Memory B cell (primary cell): ENCODE data around the gene AGMAT.
A peak's percentile ranks its signal among the peaks of the same experiment; 100 is the strongest.

Source experiments
- ATAC-seq: fragments of 150-1000 bp; cut with Tn5 transposase; 2 replicates; pipeline ENCODE4 v1.10.0; 2021; ENCODE audit warnings: low read depth, mild to moderate bottlenecking, moderate library complexity
- DNase-seq, 2 donors: peaks; one replicate each; pipeline ENCODE4 v3.0.0; 2022; ENCODE audit warnings: low spot score in 2 of 2
- H3K27ac Mint-ChIP-seq: one replicate; pipeline ENCODE4 v1.8.0; 2022; ENCODE audit warnings: mild to moderate bottlenecking, moderate library complexity, mixed read lengths
- H3K27me3 Mint-ChIP-seq: one replicate; pipeline ENCODE4 v1.8.0; 2022; ENCODE audit warnings: mixed read lengths
- H3K36me3 Mint-ChIP-seq: one replicate; pipeline ENCODE4 v1.8.0; 2022; ENCODE audit warnings: mild to moderate bottlenecking, mixed read lengths
- H3K4me1 Mint-ChIP-seq: one replicate; pipeline ENCODE4 v1.8.0; 2022; ENCODE audit warnings: mixed read lengths
- H3K4me3 Mint-ChIP-seq: one replicate; pipeline ENCODE4 v1.8.0; 2022; ENCODE audit warnings: mild to moderate bottlenecking, moderate library complexity, mixed read lengths
- H3K9me3 Mint-ChIP-seq: one replicate; pipeline ENCODE4 v1.8.0; 2022; ENCODE audit warnings: mixed read lengths

Gene AGMAT

GRCh38 chr1:15584489-15585363, at the start of gene AGMAT:
AGMAT (minus strand) TSS chr1:15585051; CDS start chr1:15584967, 84 bp downstream.
- Mint-ChIP-seq H3K9me3 (no peaks in the 10 kb centered on the region), H3K27ac (peak within 1 kb of the TSS; percentile 75), H3K4me1 (peaks cover 7% of the 10 kb centered on the region), H3K36me3 (peaks cover 10% of the 10 kb centered on the region), H3K27me3 (no peaks in the 10 kb centered on the region), H3K4me3 (peak within 1 kb of the TSS; percentile 88)
- ATAC-seq (peak; percentile 79), DNase-seq (peak; percentile 38 to 61)

- H3K4me3 Mint-ChIP-seq: no peak overlapping the region
- H3K27ac Mint-ChIP-seq: no peak overlapping the region
- no peaks in the 10 kb centered on the region for H3K9me3 Mint-ChIP-seq
- H3K4me1 Mint-ChIP-seq: no peaks in the 10 kb centered on the region
- no peak for DNase-seq
- no peak for ATAC-seq
- peaks cover 33% of the 10 kb centered on the region for H3K36me3 Mint-ChIP-seq
- no peaks in the 10 kb centered on the region for H3K27me3 Mint-ChIP-seq
Measured at GRCh38 chr1:15633756-15634420, 49.0 kb upstream of the AGMAT start.

- no peak overlapping the region for H3K4me3 Mint-ChIP-seq
- DNase-seq: no peak
- peaks cover 19% of the 10 kb centered on the region for H3K36me3 Mint-ChIP-seq
- no peaks in the 10 kb centered on the region for H3K9me3 Mint-ChIP-seq
- H3K4me1 Mint-ChIP-seq: peaks cover 18% of the 10 kb centered on the region
- H3K27ac Mint-ChIP-seq: peak overlapping the region; percentile 77
- H3K27me3 Mint-ChIP-seq: no peaks in the 10 kb centered on the region
- no peak for ATAC-seq
Measured at GRCh38 chr1:15628003-15628402, 43.2 kb upstream of the AGMAT start.

- ATAC-seq: peak; percentile 43
- Mint-ChIP-seq H3K36me3 (peaks cover 22% of the 10 kb centered on the region), H3K27me3 (no peaks in the 10 kb centered on the region), H3K9me3 (no peaks in the 10 kb centered on the region), H3K4me1 (peaks cover 23% of the 10 kb centered on the region), H3K4me3 (no peak overlapping the region), H3K27ac (peak overlapping the region; percentile 77)
- no peak for DNase-seq
Measured at GRCh38 chr1:15627343-15627988, 42.6 kb upstream of the AGMAT start.

- Mint-ChIP-seq H3K36me3 (peaks cover 19% of the 10 kb centered on the region), H3K27ac (peak overlapping the region; percentile 77), H3K4me3 (no peak overlapping the region), H3K27me3 (no peaks in the 10 kb centered on the region), H3K4me1 (peaks cover 28% of the 10 kb centered on the region), H3K9me3 (no peaks in the 10 kb centered on the region)
- DNase-seq (no peak), ATAC-seq (no peak)
Measured at GRCh38 chr1:15626269-15626950, 41.6 kb upstream of the AGMAT start.

GRCh38 chr1:15625056-15625917, 40.4 kb upstream of the AGMAT start:
- peak overlapping the region; percentile 77 for H3K27ac Mint-ChIP-seq
- H3K36me3 Mint-ChIP-seq: peaks cover 17% of the 10 kb centered on the region

GRCh38 chr1:15624133-15624714, 39.4 kb upstream of the AGMAT start:
- H3K9me3 Mint-ChIP-seq: no peaks in the 10 kb centered on the region
- ATAC-seq (no peak), DNase-seq (no peak)
- H3K4me3 Mint-ChIP-seq: no peak overlapping the region
- H3K27me3 Mint-ChIP-seq: no peaks in the 10 kb centered on the region
- peaks cover 39% of the 10 kb centered on the region for H3K4me1 Mint-ChIP-seq
- H3K36me3 Mint-ChIP-seq: peaks cover 13% of the 10 kb centered on the region
- no peak overlapping the region for H3K27ac Mint-ChIP-seq

More at GRCh38 chr1:15625056-15625917, 40.4 kb upstream of the AGMAT start:
- Mint-ChIP-seq H3K4me1 (peaks cover 37% of the 10 kb centered on the region), H3K4me3 (no peak overlapping the region), H3K27me3 (no peaks in the 10 kb centered on the region), H3K9me3 (no peaks in the 10 kb centered on the region)
- DNase-seq (no peak), ATAC-seq (no peak)

GRCh38 chr1:15623435-15623834, 38.6 kb upstream of the AGMAT start:
- Mint-ChIP-seq H3K4me1 (peaks cover 44% of the 10 kb centered on the region), H3K9me3 (no peaks in the 10 kb centered on the region), H3K27me3 (no peaks in the 10 kb centered on the region), H3K27ac (no peak overlapping the region), H3K4me3 (no peak overlapping the region), H3K36me3 (peaks cover 12% of the 10 kb centered on the region)
- DNase-seq (no peak), ATAC-seq (no peak)

GRCh38 chr1:15622712-15623373, 38.0 kb upstream of the AGMAT start:
- Mint-ChIP-seq H3K27me3 (no peaks in the 10 kb centered on the region), H3K27ac (peak overlapping the region; percentile 2), H3K4me1 (peaks cover 47% of the 10 kb centered on the region), H3K4me3 (no peak overlapping the region), H3K9me3 (no peaks in the 10 kb centered on the region), H3K36me3 (peaks cover 10% of the 10 kb centered on the region)
- DNase-seq: no peak
- no peak for ATAC-seq

- no peak overlapping the region for H3K27ac Mint-ChIP-seq
- no peak for DNase-seq
- no peak for ATAC-seq
- no peaks in the 10 kb centered on the region for H3K27me3 Mint-ChIP-seq
- peaks cover 9% of the 10 kb centered on the region for H3K36me3 Mint-ChIP-seq
- H3K4me1 Mint-ChIP-seq: peaks cover 42% of the 10 kb centered on the region
- no peak overlapping the region for H3K4me3 Mint-ChIP-seq
- no peaks in the 10 kb centered on the region for H3K9me3 Mint-ChIP-seq
Measured at GRCh38 chr1:15621975-15622374, 37.1 kb upstream of the AGMAT start.

- Mint-ChIP-seq H3K4me3 (no peak overlapping the region), H3K36me3 (peaks cover 5% of the 10 kb centered on the region), H3K27ac (peak overlapping the region; percentile 28), H3K4me1 (peaks cover 41% of the 10 kb centered on the region), H3K9me3 (no peaks in the 10 kb centered on the region), H3K27me3 (no peaks in the 10 kb centered on the region)
- DNase-seq (no peak), ATAC-seq (no peak)
Measured at GRCh38 chr1:15620902-15621682, 36.2 kb upstream of the AGMAT start.

- no peaks in the 10 kb centered on the region for H3K9me3 Mint-ChIP-seq
- H3K4me1 Mint-ChIP-seq: peaks cover 38% of the 10 kb centered on the region
- no peak for DNase-seq
- H3K4me3 Mint-ChIP-seq: peak overlapping the region; percentile 10
- ATAC-seq: no peak
- H3K36me3 Mint-ChIP-seq: peaks cover 5% of the 10 kb centered on the region
- H3K27me3 Mint-ChIP-seq: no peaks in the 10 kb centered on the region
- H3K27ac Mint-ChIP-seq: no peak overlapping the region
Measured at GRCh38 chr1:15620155-15620545, 35.3 kb upstream of the AGMAT start.
